Medulla oblongata (tissue), 1 donor: ENCODE results near the gene LEUTX.
A peak's percentile ranks its signal among the peaks of the same experiment; 100 is the strongest.
"Not testable (repeated sequence)": the region's sequence is repeated elsewhere in the genome, so short reads cannot be mapped to it uniquely, and the experiment has no call there.

Experiments
- DNase-seq: peaks from one replicate; pipeline ENCODE4 v3.0.0-alpha.2; 2015; ENCODE audit errors: extremely low spot score

The LEUTX gene

GRCh38 chr19:39780894-39781293, 2.2 kb downstream of the LEUTX start:
- DNase-seq: no peak

GRCh38 chr19:39788244-39788643, 9.6 kb downstream of the LEUTX start:
- DNase-seq: no peak

GRCh38 chr19:39792999-39793546, 14.4 kb downstream of the LEUTX start:
- peak; percentile 88 for DNase-seq

- DNase-seq: no peak
These were observed 16.3 kb downstream of the LEUTX start for GRCh38 chr19:39795001-39795400.

- no peak for DNase-seq
These were observed 17.4 kb downstream of the LEUTX start for GRCh38 chr19:39796000-39796498.

GRCh38 chr19:39797083-39797482, 18.4 kb downstream of the LEUTX start:
- DNase-seq: no peak

- no peak for DNase-seq
These were observed 24.3 kb downstream of the LEUTX start for GRCh38 chr19:39802958-39803357.

- no peak for DNase-seq
These were observed 26.4 kb downstream of the LEUTX start for GRCh38 chr19:39805104-39805503.

- DNase-seq: no peak
These were observed 29.3 kb downstream of the LEUTX start for GRCh38 chr19:39807846-39808364.

GRCh38 chr19:39808688-39809087, 30.0 kb downstream of the LEUTX start:
- not testable (repeated sequence) for DNase-seq

- no peak for DNase-seq
These were observed 30.7 kb downstream of the LEUTX start for GRCh38 chr19:39809368-39809767.

GRCh38 chr19:39810424-39810823, 31.8 kb downstream of the LEUTX start:
- DNase-seq: no peak

- DNase-seq: no peak
These were observed 32.4 kb downstream of the LEUTX start for GRCh38 chr19:39811064-39811463.

GRCh38 chr19:39813264-39813993, 34.8 kb downstream of the LEUTX start:
- no peak for DNase-seq

GRCh38 chr19:39814111-39814510, 35.5 kb downstream of the LEUTX start:
- DNase-seq: not testable (repeated sequence)

GRCh38 chr19:39814595-39814994, 35.9 kb downstream of the LEUTX start:
- no peak for DNase-seq

GRCh38 chr19:39816287-39817048, 37.8 kb downstream of the LEUTX start:
- DNase-seq: no peak

- no peak for DNase-seq
These were observed 39.4 kb downstream of the LEUTX start for GRCh38 chr19:39817888-39818561.

GRCh38 chr19:39818626-39819097, 40.0 kb downstream of the LEUTX start:
- DNase-seq: no peak

- no peak for DNase-seq
These were observed 41.1 kb downstream of the LEUTX start for GRCh38 chr19:39819786-39820185.

GRCh38 chr19:39820696-39821095, 42.0 kb downstream of the LEUTX start:
- no peak for DNase-seq

- DNase-seq: peak; percentile 4
These were observed 45.0 kb downstream of the LEUTX start for GRCh38 chr19:39823686-39824085.
